ENCODE measurements around the gene ELF4. TPM values are rescaled to one million over a fixed set of nuclear protein-coding genes. Genes with fewer than 3 reads are reported as not detected.
A peak's percentile ranks its signal among the peaks of the same experiment; 100 is the strongest.

Gene ELF4
- total RNA-seq, 1 experiment from 2014 or later: 19.5 TPM

GRCh38 chrX:130025256-130025655 lies 85.0 kb downstream of the ELF4 start:
- peaks cover 24% of the 10 kb centered on the region for H3K36me3 Mint-ChIP-seq (ENCODE audit: insufficient read depth, unreplicated experiment)
- no peak for DNase-seq (ENCODE audit: unreplicated experiment)
- H3K27me3 Mint-ChIP-seq (ENCODE audit: insufficient read depth, unreplicated experiment): peaks cover 36% of the 10 kb centered on the region
- intact Hi-C loops (cut with micrococcal nuclease): no loop called here
- no peak overlapping the region for H3K4me3 Mint-ChIP-seq (ENCODE audit: unreplicated experiment)
- H3K9me3 Mint-ChIP-seq (ENCODE audit: unreplicated experiment): no peaks in the 10 kb centered on the region
- no peak overlapping the region for H3K27ac Mint-ChIP-seq (ENCODE audit: low read depth, unreplicated experiment)
- no peak for TF ChIP-seq CTCF (IDR thresholded peaks at IDR 0.05; ENCODE audit: unreplicated experiment)
- no peaks in the 10 kb centered on the region for H3K4me1 Mint-ChIP-seq (ENCODE audit: insufficient read depth, unreplicated experiment)
- CTCF ChIA-PET: interaction anchor here (0.6 to 5.1 kb wide), 3 partner anchors 98 to 388 kb away, joined by 3 to 52 read pairs (median 3); no protein-coding TSS in a partner anchor
- BruUV-seq (replicated peaks): no TSS peak
- POLR2A ChIA-PET: no interaction called here

GRCh38 chrX:130024127-130024526 lies 86.2 kb downstream of the ELF4 start:
- CTCF ChIA-PET: interaction anchor here (1.0 kb wide), 2 partner anchors 35 to 37 kb away, joined by 4 to 5 read pairs; no protein-coding TSS in a partner anchor
- no peak overlapping the region for H3K27ac Mint-ChIP-seq (ENCODE audit: low read depth, unreplicated experiment)

GRCh38 chrX:130020661-130021324 lies 89.5 kb downstream of the ELF4 start:
- ChIA-PET POLR2A (no interaction called here), CTCF (interaction anchor here (0.6 to 4.5 kb wide), 3 partner anchors 8 to 814 kb away, joined by 3 to 28 read pairs (median 3); no protein-coding TSS in a partner anchor)
- Mint-ChIP-seq H3K9me3 (ENCODE audit: unreplicated experiment) (no peaks in the 10 kb centered on the region), H3K27me3 (ENCODE audit: insufficient read depth, unreplicated experiment) (peaks cover 24% of the 10 kb centered on the region), H3K27ac (ENCODE audit: low read depth, unreplicated experiment) (no peak overlapping the region), H3K4me1 (ENCODE audit: insufficient read depth, unreplicated experiment) (no peaks in the 10 kb centered on the region), H3K36me3 (ENCODE audit: insufficient read depth, unreplicated experiment) (peaks cover 27% of the 10 kb centered on the region), H3K4me3 (ENCODE audit: unreplicated experiment) (no peak overlapping the region)
- no peak for DNase-seq (ENCODE audit: unreplicated experiment)
- intact Hi-C loops (cut with micrococcal nuclease): no loop called here
- no peak for TF ChIP-seq CTCF (IDR thresholded peaks at IDR 0.05; ENCODE audit: unreplicated experiment)
- BruUV-seq (replicated peaks): no TSS peak

More at GRCh38 chrX:130024127-130024526, 86.2 kb downstream of the ELF4 start:
- TF ChIP-seq CTCF (IDR thresholded peaks at IDR 0.05; ENCODE audit: unreplicated experiment): no peak
- Mint-ChIP-seq H3K27me3 (ENCODE audit: insufficient read depth, unreplicated experiment) (peaks cover 36% of the 10 kb centered on the region), H3K36me3 (ENCODE audit: insufficient read depth, unreplicated experiment) (peaks cover 24% of the 10 kb centered on the region), H3K4me1 (ENCODE audit: insufficient read depth, unreplicated experiment) (no peaks in the 10 kb centered on the region), H3K4me3 (ENCODE audit: unreplicated experiment) (no peak overlapping the region), H3K9me3 (ENCODE audit: unreplicated experiment) (no peaks in the 10 kb centered on the region)
- intact Hi-C loops (cut with micrococcal nuclease): no loop called here
- peak; percentile 65 for DNase-seq (ENCODE audit: unreplicated experiment)
- POLR2A ChIA-PET: no interaction called here
- no TSS peak for BruUV-seq (replicated peaks)

GRCh38 chrX:130018143-130018542 lies 92.2 kb downstream of the ELF4 start:
- Mint-ChIP-seq H3K9me3 (ENCODE audit: unreplicated experiment) (no peaks in the 10 kb centered on the region), H3K36me3 (ENCODE audit: insufficient read depth, unreplicated experiment) (peaks cover 25% of the 10 kb centered on the region), H3K27me3 (ENCODE audit: insufficient read depth, unreplicated experiment) (peaks cover 8% of the 10 kb centered on the region), H3K27ac (ENCODE audit: low read depth, unreplicated experiment) (peak overlapping the region; percentile 13), H3K4me3 (ENCODE audit: unreplicated experiment) (no peak overlapping the region), H3K4me1 (ENCODE audit: insufficient read depth, unreplicated experiment) (no peaks in the 10 kb centered on the region)
- POLR2A ChIA-PET: no interaction called here
- BruUV-seq (replicated peaks): no TSS peak
- no peak for DNase-seq (ENCODE audit: unreplicated experiment)
- TF ChIP-seq CTCF (IDR thresholded peaks at IDR 0.05; ENCODE audit: unreplicated experiment): no peak
- CTCF ChIA-PET: interaction anchor here (0.9 to 4.5 kb wide), 2 partner anchors 10 to 42 kb away, joined by 6 to 28 read pairs; no protein-coding TSS in a partner anchor
- intact Hi-C loops (cut with micrococcal nuclease): no loop called here
